ENCODE data around the gene XYLT1. TPM values are rescaled to one million over a fixed set of nuclear protein-coding genes. Genes with fewer than 3 reads are reported as not detected.
A peak's percentile ranks its signal among the peaks of the same experiment; 100 is the strongest.

Gene XYLT1
- total RNA-seq, 1 experiment from 2014 or later: 7.6 TPM

DNA sequence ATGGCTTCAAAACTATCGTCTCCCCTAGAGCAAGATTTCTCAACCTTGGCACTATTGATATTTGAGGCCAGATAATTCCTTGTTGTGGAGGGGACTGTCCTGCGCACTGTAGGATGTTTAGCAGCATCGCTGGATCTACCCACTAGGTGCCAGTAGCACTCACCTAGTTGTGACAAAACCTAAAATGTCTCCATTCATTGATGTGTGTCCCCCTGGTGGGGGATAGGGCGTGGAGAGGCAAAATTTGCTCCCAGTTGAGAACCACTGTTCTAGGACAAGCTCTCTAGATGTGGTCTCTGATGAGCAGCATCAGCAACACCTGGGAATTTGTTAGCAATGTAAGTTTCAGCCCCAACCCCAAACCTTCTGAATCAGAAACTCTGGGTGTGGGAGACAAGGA is 259.0 kb downstream of the XYLT1 start:
- Histone ChIP-seq H3K4me3 (ENCODE audit: insufficient read depth, low read depth, low read length) (no peak overlapping the region), H3K27me3 (ENCODE audit: control insufficient read depth, insufficient read depth, low read length) (no peaks in the 10 kb centered on the region), H3K36me3 (replicated peaks; ENCODE audit: control insufficient read depth, insufficient read depth, low read length) (no peaks in the 10 kb centered on the region)
- DNase-seq: peak; percentile 63

- no peaks in the 10 kb centered on the region for H3K36me3 ChIP-seq (replicated peaks; ENCODE audit: control insufficient read depth, insufficient read depth, low read length)
- DNase-seq: no peak
- H3K27me3 ChIP-seq (ENCODE audit: control insufficient read depth, insufficient read depth, low read length): no peaks in the 10 kb centered on the region
- H3K4me3 ChIP-seq (ENCODE audit: insufficient read depth, low read depth, low read length): no peak overlapping the region
These were observed 264.0 kb downstream of the XYLT1 start for GRCh38 chr16:17206712-17207111.

GRCh38 chr16:17205279-17206211 is 265.2 kb downstream of the XYLT1 start:
- H3K27me3 ChIP-seq (ENCODE audit: control insufficient read depth, insufficient read depth, low read length): no peaks in the 10 kb centered on the region
- H3K4me3 ChIP-seq (ENCODE audit: insufficient read depth, low read depth, low read length): no peak overlapping the region
- DNase-seq: peak; percentile 61
- H3K36me3 ChIP-seq (replicated peaks; ENCODE audit: control insufficient read depth, insufficient read depth, low read length): no peaks in the 10 kb centered on the region

- H3K4me3 ChIP-seq (ENCODE audit: insufficient read depth, low read depth, low read length): no peak overlapping the region
- DNase-seq: no peak
- H3K27me3 ChIP-seq (ENCODE audit: control insufficient read depth, insufficient read depth, low read length): no peaks in the 10 kb centered on the region
- no peaks in the 10 kb centered on the region for H3K36me3 ChIP-seq (replicated peaks; ENCODE audit: control insufficient read depth, insufficient read depth, low read length)
These were observed 266.1 kb downstream of the XYLT1 start for GRCh38 chr16:17204644-17205043.

DNA sequence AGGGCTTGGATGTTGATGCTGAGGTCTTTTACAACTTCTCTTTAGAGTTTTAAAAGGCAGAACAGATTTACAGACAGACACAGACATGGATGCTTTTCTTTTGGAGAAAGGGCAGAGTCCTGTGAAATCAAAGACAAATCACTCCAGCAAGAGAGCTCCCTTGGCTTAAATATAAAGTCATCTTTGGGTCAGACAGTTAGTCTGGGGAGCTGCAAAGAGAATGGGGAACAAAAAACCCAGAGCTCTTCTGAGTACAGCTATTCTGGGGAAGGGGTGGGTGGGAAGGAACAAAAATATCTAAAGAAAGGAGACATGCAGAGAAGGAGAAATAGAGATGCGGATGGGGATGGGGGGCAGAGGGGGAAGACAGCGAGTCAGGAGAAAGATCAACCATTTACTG is 266.6 kb downstream of the XYLT1 start:
- DNase-seq: no peak
- Histone ChIP-seq H3K36me3 (replicated peaks; ENCODE audit: control insufficient read depth, insufficient read depth, low read length) (no peaks in the 10 kb centered on the region), H3K4me3 (ENCODE audit: insufficient read depth, low read depth, low read length) (no peak overlapping the region)

DNA sequence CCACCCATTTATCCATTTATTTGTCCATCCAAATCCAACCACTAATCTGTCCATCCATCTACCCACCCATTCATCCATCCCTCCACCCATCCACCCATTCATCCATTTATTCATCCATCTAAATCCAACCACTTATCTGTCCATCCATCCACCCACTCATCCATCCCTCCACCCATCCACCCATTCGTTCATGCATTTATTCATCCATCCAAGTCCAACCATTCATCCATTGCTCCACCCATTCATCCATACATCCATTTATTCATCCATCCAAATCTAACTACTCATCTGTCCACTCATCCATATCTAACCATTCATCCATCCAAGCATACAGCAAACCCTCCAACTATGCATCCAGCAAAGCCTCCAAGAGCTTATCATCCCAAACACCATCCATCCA is 267.3 kb downstream of the XYLT1 start:
- DNase-seq: no peak
- Histone ChIP-seq H3K4me3 (ENCODE audit: insufficient read depth, low read depth, low read length) (no peak overlapping the region), H3K27me3 (ENCODE audit: control insufficient read depth, insufficient read depth, low read length) (no peaks in the 10 kb centered on the region), H3K36me3 (replicated peaks; ENCODE audit: control insufficient read depth, insufficient read depth, low read length) (no peaks in the 10 kb centered on the region; the same call in 1 of the 2 replicates)

More for the DNA sequence above, 266.6 kb downstream of the XYLT1 start:
- H3K27me3 ChIP-seq (ENCODE audit: control insufficient read depth, insufficient read depth, low read length): no peaks in the 10 kb centered on the region

DNA sequence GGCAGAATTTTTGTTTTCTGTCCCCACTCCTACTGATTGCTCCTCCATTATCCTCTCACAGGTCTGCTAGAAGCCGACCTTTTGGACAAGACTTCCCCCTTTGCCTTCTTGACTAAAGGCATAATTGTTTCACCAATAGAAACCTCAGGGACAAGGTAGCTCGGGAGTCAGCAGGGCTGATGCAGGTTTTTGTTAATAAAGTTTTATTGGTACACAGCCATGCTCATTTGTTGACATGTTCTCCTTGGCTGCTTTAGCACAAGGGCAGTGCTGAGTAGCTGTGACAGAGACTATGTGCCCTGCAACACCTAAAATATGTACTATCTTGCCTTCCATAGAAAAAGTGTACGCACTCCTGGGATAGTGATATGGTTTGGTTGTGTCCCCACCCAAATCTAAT is 271.6 kb downstream of the XYLT1 start:
- H3K36me3 ChIP-seq (replicated peaks; ENCODE audit: control insufficient read depth, insufficient read depth, low read length): no peaks in the 10 kb centered on the region; the same call in 1 of the 2 replicates
- no peaks in the 10 kb centered on the region for H3K27me3 ChIP-seq (ENCODE audit: control insufficient read depth, insufficient read depth, low read length)
- no peak overlapping the region for H3K4me3 ChIP-seq (ENCODE audit: insufficient read depth, low read depth, low read length)
- no peak for DNase-seq

DNA sequence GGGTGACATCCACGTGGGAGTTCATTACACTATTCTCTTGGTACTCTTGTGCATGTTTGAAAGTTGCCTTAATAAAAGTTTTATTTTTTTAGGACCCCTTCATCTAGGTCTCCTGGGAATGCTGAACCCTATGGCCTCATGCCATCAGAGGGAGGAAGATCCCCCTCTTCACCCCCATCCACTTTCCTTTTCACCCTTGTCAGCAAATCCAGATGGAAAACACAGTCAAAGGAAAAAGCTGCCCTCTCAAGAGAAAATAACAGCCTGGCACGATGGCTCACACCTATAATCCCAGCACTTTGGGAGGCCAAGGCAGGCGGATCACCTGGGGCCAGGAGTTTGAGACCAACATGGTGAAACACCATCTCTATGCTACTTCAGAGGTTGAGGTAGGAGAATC is 274.2 kb downstream of the XYLT1 start:
- DNase-seq: no peak
- Histone ChIP-seq H3K4me3 (ENCODE audit: insufficient read depth, low read depth, low read length) (no peak overlapping the region), H3K36me3 (replicated peaks; ENCODE audit: control insufficient read depth, insufficient read depth, low read length) (no peaks in the 10 kb centered on the region; the same call in 1 of the 2 replicates), H3K27me3 (ENCODE audit: control insufficient read depth, insufficient read depth, low read length) (no peaks in the 10 kb centered on the region)

GRCh38 chr16:17194190-17194780 is 276.5 kb downstream of the XYLT1 start:
- Histone ChIP-seq H3K27me3 (ENCODE audit: control insufficient read depth, insufficient read depth, low read length) (no peaks in the 10 kb centered on the region), H3K36me3 (replicated peaks; ENCODE audit: control insufficient read depth, insufficient read depth, low read length) (no peaks in the 10 kb centered on the region; the same call in 1 of the 2 replicates), H3K4me3 (ENCODE audit: insufficient read depth, low read depth, low read length) (no peak overlapping the region)
- peak; percentile 77 for DNase-seq

GRCh38 chr16:17193566-17194100 is 277.1 kb downstream of the XYLT1 start:
- H3K27me3 ChIP-seq (ENCODE audit: control insufficient read depth, insufficient read depth, low read length): no peaks in the 10 kb centered on the region
- no peak overlapping the region for H3K4me3 ChIP-seq (ENCODE audit: insufficient read depth, low read depth, low read length)
- no peak for DNase-seq
- no peaks in the 10 kb centered on the region for H3K36me3 ChIP-seq (replicated peaks; ENCODE audit: control insufficient read depth, insufficient read depth, low read length)

DNA sequence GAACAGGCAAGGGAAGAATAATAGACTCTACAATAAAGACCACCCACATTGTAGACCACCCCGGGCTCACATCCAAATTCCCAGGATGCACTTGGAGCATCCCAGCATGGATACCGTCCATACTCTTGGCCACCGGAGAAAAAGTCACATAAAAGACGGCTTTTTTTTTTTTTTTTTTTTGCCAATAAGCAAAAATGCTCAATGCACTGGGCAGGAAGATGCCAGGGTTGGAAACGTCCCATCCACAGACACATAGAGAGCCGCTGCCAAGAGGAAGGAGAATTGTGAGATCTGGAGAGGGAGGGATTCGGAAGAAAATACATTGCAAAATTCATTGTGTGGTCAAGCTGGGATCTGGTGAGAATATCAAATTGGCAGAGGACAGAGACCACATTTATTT is 286.7 kb downstream of the XYLT1 start:
- Histone ChIP-seq H3K36me3 (replicated peaks; ENCODE audit: control insufficient read depth, insufficient read depth, low read length) (no peaks in the 10 kb centered on the region), H3K4me3 (ENCODE audit: insufficient read depth, low read depth, low read length) (no peak overlapping the region), H3K27me3 (ENCODE audit: control insufficient read depth, insufficient read depth, low read length) (no peaks in the 10 kb centered on the region)
- DNase-seq: no peak

- no peaks in the 10 kb centered on the region for H3K36me3 ChIP-seq (replicated peaks; ENCODE audit: control insufficient read depth, insufficient read depth, low read length)
- no peak for DNase-seq
- no peak overlapping the region for H3K4me3 ChIP-seq (ENCODE audit: insufficient read depth, low read depth, low read length)
- no peaks in the 10 kb centered on the region for H3K27me3 ChIP-seq (ENCODE audit: control insufficient read depth, insufficient read depth, low read length)
These were observed 292.5 kb downstream of the XYLT1 start for GRCh38 chr16:17177959-17178905.

GRCh38 chr16:17177242-17177958 is 293.4 kb downstream of the XYLT1 start:
- no peak overlapping the region for H3K4me3 ChIP-seq (ENCODE audit: insufficient read depth, low read depth, low read length)
- H3K36me3 ChIP-seq (replicated peaks; ENCODE audit: control insufficient read depth, insufficient read depth, low read length): no peaks in the 10 kb centered on the region
- H3K27me3 ChIP-seq (ENCODE audit: control insufficient read depth, insufficient read depth, low read length): no peaks in the 10 kb centered on the region
- no peak for DNase-seq

GRCh38 chr16:17176199-17176598 is 294.6 kb downstream of the XYLT1 start:
- no peak for DNase-seq
- Histone ChIP-seq H3K4me3 (ENCODE audit: insufficient read depth, low read depth, low read length) (no peak overlapping the region), H3K36me3 (replicated peaks; ENCODE audit: control insufficient read depth, insufficient read depth, low read length) (no peaks in the 10 kb centered on the region), H3K27me3 (ENCODE audit: control insufficient read depth, insufficient read depth, low read length) (no peaks in the 10 kb centered on the region)
